GM12873 (cell line): ENCODE data around the gene SNTB2.

Source experiments
- TF ChIP-seq, protein P1 (sequence below): IDR thresholded peaks from 2 replicates; pipeline ENCODE4 v1.5.1; 2012; ENCODE audit warnings: low read depth, mild to moderate bottlenecking, moderate library complexity, low read length, control low read depth; ENCODE audit not compliant: insufficient read depth; ENCODE audit errors: missing control alignments

SNTB2 gene

GRCh38 chr16:69157196-69157595 lies 29.8 kb upstream of the SNTB2 start:
- TF ChIP-seq, protein P1, sequence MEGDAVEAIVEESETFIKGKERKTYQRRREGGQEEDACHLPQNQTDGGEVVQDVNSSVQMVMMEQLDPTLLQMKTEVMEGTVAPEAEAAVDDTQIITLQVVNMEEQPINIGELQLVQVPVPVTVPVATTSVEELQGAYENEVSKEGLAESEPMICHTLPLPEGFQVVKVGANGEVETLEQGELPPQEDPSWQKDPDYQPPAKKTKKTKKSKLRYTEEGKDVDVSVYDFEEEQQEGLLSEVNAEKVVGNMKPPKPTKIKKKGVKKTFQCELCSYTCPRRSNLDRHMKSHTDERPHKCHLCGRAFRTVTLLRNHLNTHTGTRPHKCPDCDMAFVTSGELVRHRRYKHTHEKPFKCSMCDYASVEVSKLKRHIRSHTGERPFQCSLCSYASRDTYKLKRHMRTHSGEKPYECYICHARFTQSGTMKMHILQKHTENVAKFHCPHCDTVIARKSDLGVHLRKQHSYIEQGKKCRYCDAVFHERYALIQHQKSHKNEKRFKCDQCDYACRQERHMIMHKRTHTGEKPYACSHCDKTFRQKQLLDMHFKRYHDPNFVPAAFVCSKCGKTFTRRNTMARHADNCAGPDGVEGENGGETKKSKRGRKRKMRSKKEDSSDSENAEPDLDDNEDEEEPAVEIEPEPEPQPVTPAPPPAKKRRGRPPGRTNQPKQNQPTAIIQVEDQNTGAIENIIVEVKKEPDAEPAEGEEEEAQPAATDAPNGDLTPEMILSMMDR: no peak

GRCh38 chr16:69160192-69160591 lies 26.8 kb upstream of the SNTB2 start:
- TF ChIP-seq, protein P1: no peak

DNA sequence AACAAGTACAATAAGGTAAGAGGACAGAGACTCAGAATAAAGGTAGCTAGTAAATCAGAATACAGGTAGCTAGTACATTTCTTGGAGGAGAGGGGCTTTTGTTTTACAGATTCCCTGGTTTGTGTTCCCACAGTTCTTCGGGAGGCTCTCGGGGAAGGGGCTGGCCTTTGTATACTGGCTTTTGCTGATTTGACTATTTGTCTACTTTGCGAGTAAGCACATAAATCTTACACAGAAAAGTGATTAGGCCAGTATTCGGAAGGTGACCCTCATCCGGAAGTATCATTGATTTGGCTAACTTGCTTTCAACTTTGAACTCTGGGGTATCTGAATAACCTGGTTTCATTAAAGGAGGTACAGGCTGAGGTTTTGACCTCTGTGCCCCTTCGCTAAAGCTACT lies 21.4 kb upstream of the SNTB2 start:
- TF ChIP-seq, protein P1: no peak

DNA sequence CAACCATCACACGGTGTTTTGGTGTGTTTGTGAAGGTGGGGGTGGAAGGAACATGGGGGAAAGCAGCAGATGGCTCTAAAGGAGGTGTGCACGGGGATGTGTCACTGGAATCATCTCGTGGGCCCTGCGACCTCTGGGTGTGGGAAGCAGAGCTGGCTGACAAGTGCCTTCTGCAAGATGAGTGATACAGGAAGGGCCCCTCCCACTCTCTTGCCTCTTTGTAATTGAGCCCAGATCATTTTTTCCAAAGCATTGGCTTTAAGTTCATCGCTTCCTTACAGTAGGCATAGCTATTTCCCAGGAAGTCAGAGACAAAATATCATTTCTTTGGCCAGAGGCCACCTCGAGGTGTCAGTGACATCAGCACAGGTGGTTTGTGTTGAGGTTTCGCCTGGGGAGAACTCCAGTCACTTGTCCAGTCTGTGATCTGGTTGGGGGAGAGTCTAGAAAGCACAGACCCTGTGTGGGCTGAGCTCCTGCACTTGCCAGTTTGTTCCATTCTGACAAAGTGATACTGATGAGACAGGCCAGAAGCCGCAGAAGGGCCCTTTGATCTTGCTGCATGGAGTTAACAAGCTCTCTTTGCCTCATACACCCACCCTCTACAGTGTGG lies 20.6 kb upstream of the SNTB2 start:
- TF ChIP-seq, protein P1: no peak

DNA sequence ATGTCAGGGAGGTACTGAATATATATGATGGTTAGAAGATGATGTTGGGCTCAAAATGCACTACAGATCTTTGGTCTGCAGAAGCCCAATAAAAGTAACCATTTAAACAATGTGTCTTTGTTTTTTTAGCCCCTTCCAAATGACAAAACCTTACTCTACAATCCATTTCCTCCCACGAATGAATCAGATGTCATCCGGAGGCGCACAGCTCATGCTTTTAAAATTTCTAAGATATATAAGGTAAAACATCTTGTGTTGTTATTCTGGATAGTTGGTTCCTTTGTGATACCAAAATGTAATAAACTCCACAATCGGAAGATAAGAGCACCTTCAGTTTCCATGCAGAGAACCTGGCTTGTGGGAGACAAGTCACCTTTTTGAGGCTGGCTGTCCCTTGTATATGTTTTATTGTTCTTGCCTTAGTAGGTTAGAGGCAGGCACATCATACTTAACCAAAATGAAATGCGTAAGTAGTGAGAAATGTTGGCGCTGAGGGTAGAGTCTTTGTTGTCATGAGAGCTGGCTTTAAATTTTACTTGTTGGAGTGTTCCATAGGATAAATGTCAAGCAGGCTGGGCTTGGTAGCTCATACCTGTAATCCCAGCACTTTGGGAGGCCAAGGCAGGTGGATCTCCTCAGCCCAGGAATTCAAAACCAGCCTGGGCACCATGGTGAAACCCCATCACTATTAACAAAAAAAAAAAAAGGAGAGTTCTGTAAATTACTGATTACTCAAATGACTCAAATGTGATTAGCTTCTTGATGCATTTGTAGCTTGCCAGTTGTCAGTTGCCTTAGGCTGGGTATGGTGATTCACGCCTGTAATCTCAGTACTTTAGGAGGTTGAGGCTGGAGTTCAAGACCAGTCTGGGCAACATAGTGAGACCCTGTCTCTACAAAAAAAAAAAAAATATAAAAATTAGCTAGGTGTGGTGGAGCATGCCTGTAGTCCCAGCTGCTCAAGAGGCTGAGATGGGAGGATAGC lies 19.7 kb upstream of the SNTB2 start:
- TF ChIP-seq, protein P1: no peak

DNA sequence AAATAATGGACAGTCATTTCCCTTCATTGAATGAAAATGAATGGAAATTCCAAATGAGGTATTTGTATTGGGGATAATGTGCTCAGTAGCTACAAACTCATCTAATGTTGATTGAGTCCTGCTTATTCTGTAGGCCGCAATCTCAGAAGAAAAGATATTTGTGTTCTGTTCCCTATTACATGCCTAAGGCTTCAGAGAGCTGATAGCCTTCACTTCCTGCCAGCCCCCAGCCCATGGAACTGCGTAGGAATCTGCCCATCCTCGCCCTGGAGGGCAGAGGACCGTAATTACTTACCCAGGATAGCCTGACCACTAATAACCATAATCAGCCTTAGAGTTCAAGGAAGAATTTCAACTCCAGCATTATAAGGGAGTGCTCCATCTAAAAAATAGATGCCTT lies 17.9 kb upstream of the SNTB2 start:
- TF ChIP-seq, protein P1: no peak

DNA sequence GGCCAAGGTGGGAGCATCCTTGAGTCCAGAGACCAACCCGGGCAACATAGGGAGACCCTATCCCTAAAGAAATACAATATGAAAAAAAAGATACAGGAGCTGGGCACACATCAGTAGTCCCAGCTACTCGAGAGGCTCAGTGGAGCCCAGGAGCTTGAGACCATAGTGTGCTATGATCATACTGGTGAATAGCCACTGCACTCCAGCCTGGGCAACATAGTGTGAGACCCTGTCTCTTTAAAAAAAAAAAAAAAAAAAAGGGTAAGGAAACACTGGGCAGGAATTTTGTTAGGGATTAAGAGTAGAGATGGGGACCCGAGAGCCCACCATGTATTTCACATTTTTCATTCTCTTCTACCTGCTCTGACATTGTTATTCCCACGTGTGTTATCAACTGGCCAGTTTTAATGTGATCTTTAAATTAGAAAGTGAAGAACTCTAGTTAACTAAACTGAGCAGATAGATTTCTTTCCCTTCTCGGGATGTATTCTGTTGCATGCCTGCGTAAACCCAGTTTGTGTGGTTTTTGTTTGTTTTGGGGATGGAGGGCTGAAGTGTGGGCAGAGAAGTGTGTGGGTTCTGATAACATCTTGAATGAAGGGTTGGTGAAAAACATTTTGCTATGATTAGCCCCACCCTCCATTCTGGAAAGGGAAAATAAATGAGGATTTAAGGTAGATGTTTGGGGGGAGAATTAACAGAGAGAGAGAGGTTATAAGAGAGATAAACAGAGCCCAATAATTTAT lies 17.2 kb upstream of the SNTB2 start:
- TF ChIP-seq, protein P1: no peak
